Common myeloid progenitor, CD34-positive (primary cell): ENCODE measurements around the gene PPP1R7.

Source experiments
- CTCF ChIA-PET: fragments of 350-600 bp; sonication (Branson Sonifier 250); formaldehyde crosslinking; loops from one replicate; lab custom pipeline; 2021; ENCODE audit warnings: antibody characterized with exemption; lab: Charles Lee
- POLR2A ChIA-PET: fragments of 350-600 bp; sonication (Branson Sonifier 250); formaldehyde crosslinking; loops from one replicate; lab custom pipeline; 2021; ENCODE audit warnings: antibody characterized with exemption; lab: Charles Lee
- DNase-seq, 3 donors: peaks; one replicate each; pipeline versions ENCODE4 v3.0.0 to v3.0.0-alpha.2; 2013
- H3K27ac ChIP-seq, 2 experiments: 1 replicate in 1 of 2; 2 replicates in 1 of 2; pipeline ENCODE4 v1.7.0; 2013; ENCODE audit warnings: inconsistent platforms in 2 of 2, low read length in 2 of 2, mild to moderate bottlenecking in 2 of 2, low read depth in 1 of 2, moderate library complexity in 1 of 2; ENCODE audit not compliant: severe bottlenecking in 2 of 2, insufficient read depth in 1 of 2, poor library complexity in 1 of 2
- H3K27me3 ChIP-seq, 5 experiments: replicated peaks in 2 of 5; 1 replicate in 3 of 5; 2 replicates in 2 of 5; pipeline versions ENCODE4 v1.6.1 to v1.7.0; 2013; ENCODE audit warnings: low read length in 4 of 5, mild to moderate bottlenecking in 2 of 5, moderate library complexity in 2 of 5, inconsistent platforms in 1 of 5; ENCODE audit not compliant: insufficient read depth in 5 of 5, control insufficient read depth in 4 of 5
- H3K36me3 ChIP-seq, 4 experiments: 1 replicate in 2 of 4; 2 replicates in 2 of 4; pipeline versions ENCODE4 v1.6.1 to v1.7.0; 2013; ENCODE audit warnings: low read length in 3 of 4, control low read depth in 1 of 4, mild to moderate bottlenecking in 1 of 4; ENCODE audit not compliant: control insufficient read depth in 4 of 4, insufficient read depth in 4 of 4
- H3K4me1 ChIP-seq, 4 experiments: 1 replicate in 3 of 4; 2 replicates in 1 of 4; pipeline versions ENCODE4 v1.6.1 to v1.7.1; 2013; ENCODE audit warnings: low read length in 3 of 4, mild to moderate bottlenecking in 3 of 4, control low read depth in 1 of 4, inconsistent platforms in 1 of 4, moderate library complexity in 1 of 4; ENCODE audit not compliant: control insufficient read depth in 4 of 4, insufficient read depth in 4 of 4; ENCODE audit errors: control extremely low read depth in 1 of 4
- H3K4me3 ChIP-seq, 7 experiments: 1 replicate in 4 of 7; 2 replicates in 3 of 7; pipeline versions ENCODE4 v1.5.1 to v1.7.0; 2013; ENCODE audit warnings: mild to moderate bottlenecking in 7 of 7, low read length in 6 of 7, moderate library complexity in 6 of 7, inconsistent platforms in 2 of 7, low read depth in 2 of 7, control low read depth in 1 of 7; ENCODE audit not compliant: insufficient read depth in 4 of 7, control insufficient read depth in 1 of 7; ENCODE audit errors: extremely low read depth in 1 of 7
- H3K9me3 ChIP-seq, 5 experiments: 1 replicate in 4 of 5; 2 replicates in 1 of 5; pipeline versions ENCODE4 v1.6.1 to v1.7.1; 2013; ENCODE audit warnings: low read length in 4 of 5, mild to moderate bottlenecking in 2 of 5, inconsistent platforms in 1 of 5, low read depth in 1 of 5, moderate library complexity in 1 of 5; ENCODE audit not compliant: control insufficient read depth in 4 of 5, insufficient read depth in 2 of 5; ENCODE audit errors: control extremely low read depth in 1 of 5
- WGBS: methylation state at CpG from one replicate; pipeline ENCODE4 v1.1.5; 2013; ENCODE audit not compliant: insufficient coverage; 5-methylcytosine and 5-hydroxymethylcytosine counted together

Gene PPP1R7

GRCh38 chr2:241188361-241189092 is 38.3 kb downstream of the PPP1R7 start, which contains the start of gene ANO7:
Gene ANO7 (plus strand): TSS chr2:241188677. CDS start chr2:241190064, 1,387 bp downstream.
- 92% methylated on average over 17 of the region's 21 CpGs for WGBS
- no peak for DNase-seq
- H3K9me3 ChIP-seq, result no peaks in the 10 kb centered on the region
- H3K27me3 ChIP-seq, result no peaks in the 10 kb centered on the region
- ChIA-PET CTCF (no interaction called here), POLR2A (no interaction called here)
- H3K27ac ChIP-seq, result no peak within 1 kb of the TSS
- H3K4me1 ChIP-seq, result peaks cover 0 to 1% (median 0%) of the 10 kb centered on the region in 4 experiments
- H3K36me3 ChIP-seq, result peaks cover 0 to 2% (median 0%) of the 10 kb centered on the region in 4 experiments
- no peak within 1 kb of the TSS for H3K4me3 ChIP-seq

GRCh38 chr2:241189093-241189855 is 39.0 kb downstream of the PPP1R7 start:
- no peak overlapping the region for H3K4me3 ChIP-seq
- WGBS, result 93% methylated on average over 32 of the region's 32 CpGs
- peaks cover 0 to 1% (median 0%) of the 10 kb centered on the region in 4 experiments for H3K4me1 ChIP-seq
- ChIA-PET CTCF (no interaction called here), POLR2A (no interaction called here)
- no peaks in the 10 kb centered on the region for H3K9me3 ChIP-seq
- no peaks in the 10 kb centered on the region for H3K27me3 ChIP-seq
- no peak overlapping the region for H3K27ac ChIP-seq
- no peaks in the 10 kb centered on the region for H3K36me3 ChIP-seq
- no peak for DNase-seq

- Histone ChIP-seq H3K9me3 (no peaks in the 10 kb centered on the region), H3K4me3 (no peak overlapping the region), H3K27ac (no peak overlapping the region), H3K36me3 (no peaks in the 10 kb centered on the region), H3K27me3 (no peaks in the 10 kb centered on the region), H3K4me1 (peaks cover 0 to 1% (median 0%) of the 10 kb centered on the region in 4 experiments)
- no peak for DNase-seq
- POLR2A ChIA-PET, result no interaction called here
- WGBS, result 96% methylated on average over 15 of the region's 15 CpGs
- CTCF ChIA-PET, result no interaction called here
These were observed 39.6 kb downstream of the PPP1R7 start for GRCh38 chr2:241189856-241190201.

GRCh38 chr2:241190291-241190981 is 40.2 kb downstream of the PPP1R7 start:
- Histone ChIP-seq H3K27me3 (no peaks in the 10 kb centered on the region), H3K27ac (no peak overlapping the region), H3K36me3 (no peaks in the 10 kb centered on the region), H3K4me3 (no peak overlapping the region), H3K9me3 (no peaks in the 10 kb centered on the region), H3K4me1 (peaks cover 0 to 1% (median 0%) of the 10 kb centered on the region in 4 experiments)
- ChIA-PET POLR2A (no interaction called here), CTCF (no interaction called here)
- no peak for DNase-seq
- WGBS, result 93% methylated on average over 14 of the region's 19 CpGs

GRCh38 chr2:241191081-241191480 is 40.8 kb downstream of the PPP1R7 start:
- no peak for DNase-seq
- Histone ChIP-seq H3K36me3 (no peaks in the 10 kb centered on the region), H3K4me3 (no peak overlapping the region), H3K27me3 (no peaks in the 10 kb centered on the region), H3K4me1 (peaks cover 0 to 1% (median 0%) of the 10 kb centered on the region in 4 experiments), H3K9me3 (no peaks in the 10 kb centered on the region), H3K27ac (no peak overlapping the region)
- POLR2A ChIA-PET, result no interaction called here
- 72% methylated on average over 7 of the region's 14 CpGs for WGBS
- CTCF ChIA-PET, result no interaction called here

- DNase-seq, result no peak
- ChIA-PET POLR2A (no interaction called here), CTCF (no interaction called here)
- H3K9me3 ChIP-seq, result no peaks in the 10 kb centered on the region
- WGBS, result 86% methylated on average over 4 of the region's 8 CpGs
- H3K27me3 ChIP-seq, result no peaks in the 10 kb centered on the region
- no peaks in the 10 kb centered on the region for H3K4me1 ChIP-seq
- H3K27ac ChIP-seq, result no peak overlapping the region
- H3K36me3 ChIP-seq, result no peaks in the 10 kb centered on the region
- H3K4me3 ChIP-seq, result no peak overlapping the region
These were observed 43.0 kb downstream of the PPP1R7 start for GRCh38 chr2:241193271-241193670.

- no peak for DNase-seq
- Histone ChIP-seq H3K9me3 (no peaks in the 10 kb centered on the region), H3K36me3 (no peaks in the 10 kb centered on the region), H3K27me3 (no peaks in the 10 kb centered on the region), H3K4me1 (peaks cover 0 to 5% (median under 1%) of the 10 kb centered on the region in 4 experiments), H3K4me3 (no peak overlapping the region), H3K27ac (no peak overlapping the region)
- CTCF ChIA-PET, result no interaction called here
- 80% methylated on average over 6 of the region's 9 CpGs for WGBS
- POLR2A ChIA-PET, result no interaction called here
These were observed 44.5 kb downstream of the PPP1R7 start for GRCh38 chr2:241194811-241195210.
